HL-60 (cell line): ENCODE results near the gene ADGRE3.

Experiments
- POLR2AphosphoS5 ChIP-seq: IDR thresholded peaks from 2 replicates; pipeline ENCODE4 v1.6.1; 2012; ENCODE audit warnings: low read depth
- SPI1 ChIP-seq: IDR thresholded peaks from 2 replicates; pipeline ENCODE4 v1.6.1; 2012; ENCODE audit warnings: low read depth, mild to moderate bottlenecking, borderline replicate concordance
- TF ChIP-seq, protein P1 (sequence below): IDR thresholded peaks from one replicate; pipeline ENCODE4 v1.5.1; 2011; ENCODE audit warnings: low read length, control low read depth, inconsistent platforms; ENCODE audit not compliant: insufficient read depth
- TF ChIP-seq, protein P2 (sequence below): IDR thresholded peaks from 2 replicates; pipeline ENCODE4 v1.6.1; 2012; ENCODE audit warnings: low read depth; ENCODE audit not compliant: insufficient replicate concordance

DNA sequence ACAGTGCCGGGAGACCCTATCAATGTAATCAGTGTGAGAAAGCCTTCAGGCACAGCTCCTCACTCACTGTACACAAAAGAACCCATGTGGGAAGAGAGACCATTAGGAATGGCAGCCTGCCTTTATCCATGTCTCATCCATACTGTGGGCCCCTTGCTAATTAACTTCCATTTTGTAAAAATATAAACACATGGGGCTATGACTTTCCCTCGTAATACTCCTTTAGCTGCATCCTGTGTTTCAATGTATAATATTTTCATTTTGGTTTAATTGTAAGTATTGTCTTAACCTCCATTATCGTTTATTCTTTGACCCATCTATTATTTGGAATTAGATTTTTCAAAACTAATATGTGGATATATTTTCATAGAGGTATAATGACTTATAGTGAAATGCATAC is 44.5 kb upstream of the ADGRE3 start:
- TF ChIP-seq POLR2AphosphoS5, result no peak
- no peak for TF ChIP-seq SPI1
- TF ChIP-seq, protein P1, sequence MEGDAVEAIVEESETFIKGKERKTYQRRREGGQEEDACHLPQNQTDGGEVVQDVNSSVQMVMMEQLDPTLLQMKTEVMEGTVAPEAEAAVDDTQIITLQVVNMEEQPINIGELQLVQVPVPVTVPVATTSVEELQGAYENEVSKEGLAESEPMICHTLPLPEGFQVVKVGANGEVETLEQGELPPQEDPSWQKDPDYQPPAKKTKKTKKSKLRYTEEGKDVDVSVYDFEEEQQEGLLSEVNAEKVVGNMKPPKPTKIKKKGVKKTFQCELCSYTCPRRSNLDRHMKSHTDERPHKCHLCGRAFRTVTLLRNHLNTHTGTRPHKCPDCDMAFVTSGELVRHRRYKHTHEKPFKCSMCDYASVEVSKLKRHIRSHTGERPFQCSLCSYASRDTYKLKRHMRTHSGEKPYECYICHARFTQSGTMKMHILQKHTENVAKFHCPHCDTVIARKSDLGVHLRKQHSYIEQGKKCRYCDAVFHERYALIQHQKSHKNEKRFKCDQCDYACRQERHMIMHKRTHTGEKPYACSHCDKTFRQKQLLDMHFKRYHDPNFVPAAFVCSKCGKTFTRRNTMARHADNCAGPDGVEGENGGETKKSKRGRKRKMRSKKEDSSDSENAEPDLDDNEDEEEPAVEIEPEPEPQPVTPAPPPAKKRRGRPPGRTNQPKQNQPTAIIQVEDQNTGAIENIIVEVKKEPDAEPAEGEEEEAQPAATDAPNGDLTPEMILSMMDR, result no peak
- TF ChIP-seq, protein P2, sequence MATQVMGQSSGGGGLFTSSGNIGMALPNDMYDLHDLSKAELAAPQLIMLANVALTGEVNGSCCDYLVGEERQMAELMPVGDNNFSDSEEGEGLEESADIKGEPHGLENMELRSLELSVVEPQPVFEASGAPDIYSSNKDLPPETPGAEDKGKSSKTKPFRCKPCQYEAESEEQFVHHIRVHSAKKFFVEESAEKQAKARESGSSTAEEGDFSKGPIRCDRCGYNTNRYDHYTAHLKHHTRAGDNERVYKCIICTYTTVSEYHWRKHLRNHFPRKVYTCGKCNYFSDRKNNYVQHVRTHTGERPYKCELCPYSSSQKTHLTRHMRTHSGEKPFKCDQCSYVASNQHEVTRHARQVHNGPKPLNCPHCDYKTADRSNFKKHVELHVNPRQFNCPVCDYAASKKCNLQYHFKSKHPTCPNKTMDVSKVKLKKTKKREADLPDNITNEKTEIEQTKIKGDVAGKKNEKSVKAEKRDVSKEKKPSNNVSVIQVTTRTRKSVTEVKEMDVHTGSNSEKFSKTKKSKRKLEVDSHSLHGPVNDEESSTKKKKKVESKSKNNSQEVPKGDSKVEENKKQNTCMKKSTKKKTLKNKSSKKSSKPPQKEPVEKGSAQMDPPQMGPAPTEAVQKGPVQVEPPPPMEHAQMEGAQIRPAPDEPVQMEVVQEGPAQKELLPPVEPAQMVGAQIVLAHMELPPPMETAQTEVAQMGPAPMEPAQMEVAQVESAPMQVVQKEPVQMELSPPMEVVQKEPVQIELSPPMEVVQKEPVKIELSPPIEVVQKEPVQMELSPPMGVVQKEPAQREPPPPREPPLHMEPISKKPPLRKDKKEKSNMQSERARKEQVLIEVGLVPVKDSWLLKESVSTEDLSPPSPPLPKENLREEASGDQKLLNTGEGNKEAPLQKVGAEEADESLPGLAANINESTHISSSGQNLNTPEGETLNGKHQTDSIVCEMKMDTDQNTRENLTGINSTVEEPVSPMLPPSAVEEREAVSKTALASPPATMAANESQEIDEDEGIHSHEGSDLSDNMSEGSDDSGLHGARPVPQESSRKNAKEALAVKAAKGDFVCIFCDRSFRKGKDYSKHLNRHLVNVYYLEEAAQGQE, result no peak
